SU-DHL-6 (cell line): ENCODE measurements around the gene COX11.

Experiments used
- H2AFZ ChIP-seq: fragments of 200-600 bp; sonication (generic); 2 replicates; pipeline ENCODE4 v1.6.1; 2014; ENCODE audit warnings: low read depth, mild to moderate bottlenecking, moderate library complexity, mixed read lengths, antibody characterized with exemption, low read length; ENCODE audit not compliant: severe bottlenecking
- H3F3A ChIP-seq: fragments of 200-600 bp; shearing (Covaris generic); 2 replicates; pipeline ENCODE4 v1.6.0; 2016; ENCODE audit warnings: antibody characterized with exemption, mild to moderate bottlenecking; ENCODE audit not compliant: insufficient read depth
- H3K27ac ChIP-seq: fragments of 200-600 bp; sonication (generic); 2 replicates; pipeline ENCODE4 v1.5.1; 2016; ENCODE audit warnings: low read depth, mild to moderate bottlenecking, low read length, moderate library complexity, mixed read lengths
- H3K27me3 ChIP-seq: fragments of 200-600 bp; sonication (generic), shearing (Covaris generic); 2 replicates; pipeline ENCODE4 v1.6.0; 2014; ENCODE audit warnings: mild to moderate bottlenecking, low read length
- H3K36me3 ChIP-seq: fragments of 200-600 bp; sonication (generic); 2 replicates; pipeline ENCODE4 v1.6.1; 2014; ENCODE audit warnings: mild to moderate bottlenecking, low read length, mixed read lengths
- H3K4me2 ChIP-seq: fragments of 300-600, 200-600 bp; shearing (Covaris generic), sonication (generic); 2 replicates; pipeline ENCODE4 v1.6.0; 2014; ENCODE audit warnings: low read length, low read depth, mild to moderate bottlenecking; ENCODE audit not compliant: poor library complexity, severe bottlenecking
- H3K4me3 ChIP-seq: fragments of 200-600 bp; sonication (generic); 2 replicates; pipeline ENCODE4 v1.5.1; 2014; ENCODE audit warnings: antibody characterized with exemption, low read length, mild to moderate bottlenecking, mixed read lengths; ENCODE audit not compliant: insufficient read depth, poor library complexity, severe bottlenecking
- H3K79me2 ChIP-seq: fragments of 200-600 bp; sonication (generic); 2 replicates; pipeline ENCODE4 v1.6.1; 2014; ENCODE audit warnings: mild to moderate bottlenecking, low read length, moderate library complexity; ENCODE audit not compliant: insufficient read depth
- H3K9ac ChIP-seq: fragments of 200-600 bp; sonication (generic); 2 replicates; pipeline ENCODE4 v1.7.0; 2014; ENCODE audit warnings: mild to moderate bottlenecking, low read length
- H3K9me2 ChIP-seq: fragments of 200-600 bp; sonication (generic); replicated peaks from 2 replicates; pipeline ENCODE4 v1.6.1; 2014; ENCODE audit warnings: low read length; ENCODE audit not compliant: insufficient read depth
- H3K9me3 ChIP-seq: fragments of 200-600 bp; sonication (generic); 2 replicates; pipeline ENCODE4 v1.6.1; 2014; ENCODE audit warnings: low read length, mixed read lengths; ENCODE audit not compliant: insufficient read depth
- H4K20me1 ChIP-seq: fragments of 200-600 bp; sonication (generic); 2 replicates; pipeline ENCODE4 v1.6.1; 2014; ENCODE audit warnings: low read depth, mild to moderate bottlenecking, antibody characterized with exemption, low read length, moderate library complexity, mixed read lengths
- EZH2phosphoT487 ChIP-seq: fragments of 200-600 bp; sonication (generic), shearing (Covaris generic); conservative IDR thresholded peaks from 2 replicates; pipeline ENCODE4 v1.6.1; 2018; ENCODE audit warnings: mild to moderate bottlenecking, antibody characterized with exemption, low read length, moderate library complexity, mixed read lengths
- TF ChIP-seq, protein P1 (sequence below): fragments of 200-600 bp; sonication (generic); IDR thresholded peaks from one replicate; pipeline ENCODE4 v1.5.1; 2017; ENCODE audit warnings: antibody characterized with exemption, mild to moderate bottlenecking, low read length, moderate library complexity; ENCODE audit not compliant: insufficient read depth, poor library complexity, severe bottlenecking

COX11 gene

DNA sequence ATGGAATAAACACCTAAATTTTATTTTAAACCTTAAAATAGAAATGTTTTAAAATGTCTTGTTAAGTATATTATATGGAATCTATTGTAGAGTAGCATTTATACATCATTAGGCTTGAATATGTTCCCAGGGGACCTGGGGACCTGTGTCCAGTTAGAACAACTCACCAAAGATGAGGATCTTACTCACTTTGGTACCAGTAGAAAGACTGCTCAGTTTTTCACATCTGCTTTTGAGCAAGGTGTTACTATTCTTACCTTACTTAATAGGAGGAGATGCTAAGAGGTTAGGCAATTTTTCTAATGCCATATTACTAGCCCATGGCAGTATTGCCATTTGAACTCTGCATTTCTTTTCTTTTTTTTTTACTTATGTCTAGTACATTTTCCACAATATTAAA, 14.8 kb upstream of the COX11 start:
- Histone ChIP-seq H3K9ac (no peak overlapping the region), H3K4me3 (no peak overlapping the region), H3K9me2 (no peaks in the 10 kb centered on the region), H3K27ac (no peak overlapping the region), H4K20me1 (0 out of 2 replicates have a peak, but pooled peaks cover 3% of the 10 kb centered on the region), H3K4me2 (no peak overlapping the region), H3K79me2 (0 out of 2 replicates have a peak, but pooled peaks cover 1% of the 10 kb centered on the region), H3K27me3 (no peaks in the 10 kb centered on the region), H3K9me3 (no peaks in the 10 kb centered on the region), H3F3A (no peaks in the 10 kb centered on the region), H3K36me3 (no peaks in the 10 kb centered on the region; the same call in 1 of the 2 replicates), H2AFZ (no peak overlapping the region)
- TF ChIP-seq EZH2phosphoT487, result no peak
- TF ChIP-seq, protein P1, sequence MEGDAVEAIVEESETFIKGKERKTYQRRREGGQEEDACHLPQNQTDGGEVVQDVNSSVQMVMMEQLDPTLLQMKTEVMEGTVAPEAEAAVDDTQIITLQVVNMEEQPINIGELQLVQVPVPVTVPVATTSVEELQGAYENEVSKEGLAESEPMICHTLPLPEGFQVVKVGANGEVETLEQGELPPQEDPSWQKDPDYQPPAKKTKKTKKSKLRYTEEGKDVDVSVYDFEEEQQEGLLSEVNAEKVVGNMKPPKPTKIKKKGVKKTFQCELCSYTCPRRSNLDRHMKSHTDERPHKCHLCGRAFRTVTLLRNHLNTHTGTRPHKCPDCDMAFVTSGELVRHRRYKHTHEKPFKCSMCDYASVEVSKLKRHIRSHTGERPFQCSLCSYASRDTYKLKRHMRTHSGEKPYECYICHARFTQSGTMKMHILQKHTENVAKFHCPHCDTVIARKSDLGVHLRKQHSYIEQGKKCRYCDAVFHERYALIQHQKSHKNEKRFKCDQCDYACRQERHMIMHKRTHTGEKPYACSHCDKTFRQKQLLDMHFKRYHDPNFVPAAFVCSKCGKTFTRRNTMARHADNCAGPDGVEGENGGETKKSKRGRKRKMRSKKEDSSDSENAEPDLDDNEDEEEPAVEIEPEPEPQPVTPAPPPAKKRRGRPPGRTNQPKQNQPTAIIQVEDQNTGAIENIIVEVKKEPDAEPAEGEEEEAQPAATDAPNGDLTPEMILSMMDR, result no peak

DNA sequence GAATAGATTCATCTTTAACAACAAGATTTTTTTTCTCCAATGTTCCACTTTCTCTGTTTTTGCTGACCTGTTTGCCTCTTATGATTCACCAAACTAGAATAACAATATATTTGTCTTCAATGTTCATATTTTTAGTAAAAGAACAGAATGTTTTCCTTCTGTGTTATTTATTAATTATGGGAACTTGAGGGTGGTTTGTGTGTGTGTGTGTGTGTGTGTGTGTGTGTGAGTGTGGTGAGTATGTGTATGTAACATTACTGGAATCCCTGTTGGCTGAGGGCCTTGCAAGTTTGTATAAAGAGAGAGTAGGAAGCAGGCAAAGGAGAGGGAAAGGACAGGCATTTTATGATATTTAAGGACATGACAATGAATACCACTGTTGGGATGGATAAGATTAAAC, 13.9 kb upstream of the COX11 start:
- Histone ChIP-seq H2AFZ (no peak overlapping the region), H3K79me2 (peaks cover 6% of the 10 kb centered on the region; the same call in 1 of the 2 replicates), H3K36me3 (no peaks in the 10 kb centered on the region; the same call in 1 of the 2 replicates), H3F3A (no peaks in the 10 kb centered on the region), H3K27me3 (no peaks in the 10 kb centered on the region), H3K4me3 (no peak overlapping the region), H3K27ac (no peak overlapping the region), H3K9ac (no peak overlapping the region), H3K9me2 (no peaks in the 10 kb centered on the region), H4K20me1 (0 out of 2 replicates have a peak, but pooled peaks cover 4% of the 10 kb centered on the region), H3K4me2 (no peak overlapping the region), H3K9me3 (no peaks in the 10 kb centered on the region)
- no peak for TF ChIP-seq EZH2phosphoT487
- TF ChIP-seq, protein P1, result no peak

DNA sequence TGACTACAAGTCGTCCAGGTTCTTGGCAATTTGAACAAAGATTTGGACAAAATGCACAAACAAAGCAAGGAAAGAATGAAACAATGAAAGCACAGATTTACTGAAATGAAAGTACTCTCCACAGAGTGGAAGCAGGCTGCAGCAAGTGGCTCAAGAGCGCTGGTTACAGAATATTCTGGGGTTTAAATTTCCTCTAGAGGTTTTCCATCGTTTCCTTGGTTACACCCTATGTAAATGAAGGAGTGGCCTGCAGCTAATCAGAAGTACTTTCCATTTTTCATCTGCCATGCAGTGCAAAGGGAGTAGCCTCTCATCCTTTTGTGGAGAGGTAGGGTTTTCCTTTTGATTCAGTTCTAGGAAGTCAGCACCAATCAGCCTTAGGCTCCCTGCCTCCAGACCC, 11.9 kb upstream of the COX11 start:
- Histone ChIP-seq H3K27me3 (no peaks in the 10 kb centered on the region), H3K4me3 (no peak overlapping the region), H3F3A (no peaks in the 10 kb centered on the region), H2AFZ (no peak overlapping the region), H3K36me3 (no peaks in the 10 kb centered on the region; the same call in 1 of the 2 replicates), H3K9me3 (no peaks in the 10 kb centered on the region), H4K20me1 (0 out of 2 replicates have a peak, but pooled peaks cover 4% of the 10 kb centered on the region), H3K27ac (no peak overlapping the region), H3K4me2 (no peak overlapping the region), H3K79me2 (peaks cover 9% of the 10 kb centered on the region; the same call in 1 of the 2 replicates), H3K9me2 (no peaks in the 10 kb centered on the region), H3K9ac (no peak overlapping the region)
- no peak for TF ChIP-seq EZH2phosphoT487
- TF ChIP-seq, protein P1, result no peak

DNA sequence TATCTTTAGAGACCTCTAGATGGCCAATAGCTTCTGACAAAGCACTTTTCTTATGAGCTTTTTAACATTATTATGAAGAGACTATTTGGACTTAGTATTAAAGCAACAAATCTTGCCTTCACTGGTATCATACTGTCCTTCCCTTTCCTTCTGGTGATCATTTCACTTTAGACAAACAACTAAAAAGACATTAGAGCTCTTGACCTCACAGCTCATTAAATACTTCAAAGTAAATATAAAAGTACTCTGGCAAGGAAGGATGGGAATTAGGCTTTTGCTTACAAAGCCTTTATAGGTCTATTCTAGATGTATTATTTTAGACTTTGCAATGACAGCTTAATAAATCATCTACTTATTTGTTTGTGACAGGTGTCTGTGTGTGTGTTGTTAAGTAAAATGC, 11.2 kb upstream of the COX11 start:
- H3K27ac ChIP-seq, result no peak overlapping the region
- H3K27me3 ChIP-seq, result no peaks in the 10 kb centered on the region
- no peak overlapping the region for H3K9ac ChIP-seq
- no peak overlapping the region for H3K4me3 ChIP-seq
- no peaks in the 10 kb centered on the region for H3F3A ChIP-seq
- H4K20me1 ChIP-seq, result 0 out of 2 replicates have a peak, but pooled peaks cover 4% of the 10 kb centered on the region
- H3K36me3 ChIP-seq, result no peaks in the 10 kb centered on the region; the same call in 1 of the 2 replicates
- no peak overlapping the region for H3K4me2 ChIP-seq
- H2AFZ ChIP-seq, result no peak overlapping the region
- TF ChIP-seq, protein P1, result no peak
- no peak for TF ChIP-seq EZH2phosphoT487
- peaks cover 9% of the 10 kb centered on the region; the same call in 1 of the 2 replicates for H3K79me2 ChIP-seq
- H3K9me3 ChIP-seq, result no peaks in the 10 kb centered on the region
- H3K9me2 ChIP-seq, result no peaks in the 10 kb centered on the region
